ENCODE data around the gene WFDC13. TPM values are rescaled to one million over a fixed set of nuclear protein-coding genes. Genes with fewer than 3 reads are reported as not detected.

WFDC13 gene, protein sequence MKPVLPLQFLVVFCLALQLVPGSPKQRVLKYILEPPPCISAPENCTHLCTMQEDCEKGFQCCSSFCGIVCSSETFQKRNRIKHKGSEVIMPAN
- total RNA-seq, result not detected in 2 replicates

DNA sequence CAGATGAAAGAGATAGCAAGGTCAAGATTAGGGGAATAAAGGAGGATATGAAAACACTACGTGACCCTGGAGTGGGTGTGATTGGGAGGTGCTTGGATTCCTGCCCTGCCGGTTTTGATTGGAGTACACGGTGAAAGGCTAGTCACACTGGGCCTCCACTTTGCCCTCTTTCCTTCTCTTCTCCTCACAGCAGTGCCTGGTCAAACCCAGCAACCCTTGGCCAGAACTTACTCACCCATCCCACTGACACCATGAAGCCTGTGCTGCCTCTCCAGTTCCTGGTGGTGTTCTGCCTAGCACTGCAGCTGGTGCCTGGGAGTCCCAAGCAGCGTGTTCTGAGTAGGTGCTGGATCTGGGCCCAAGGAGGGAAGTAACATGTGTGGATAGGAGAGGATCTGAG lies at the start of gene WFDC13:
WFDC13 (plus strand) TSS at position 166 of the 400 bp plus-strand sequence; CDS start at position 252, 86 bp downstream.

DNA sequence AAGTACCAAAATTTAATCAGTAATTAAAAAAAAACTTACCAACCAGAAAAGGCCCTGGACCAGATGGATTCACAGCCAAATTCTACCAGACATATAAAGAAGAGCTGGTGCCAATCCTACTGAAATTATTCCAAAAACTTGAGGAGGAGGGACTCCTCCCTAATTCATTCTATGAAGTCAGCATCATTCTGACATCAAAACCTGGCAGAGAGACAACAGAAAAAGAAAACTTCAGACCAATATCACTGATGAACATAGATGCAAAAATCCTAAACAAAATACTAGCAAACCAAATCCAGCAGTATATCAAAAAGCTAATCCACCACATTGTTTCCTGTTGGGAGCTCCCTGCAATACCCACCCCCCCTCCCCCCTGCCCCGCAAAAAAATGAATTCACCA lies 31.7 kb upstream of the WFDC13 start, which contains the start of gene WFDC11:
WFDC11 (minus strand) TSS at position 101 of the 400 bp plus-strand sequence. CDS start 19,639 bp downstream, outside the sequence.

DNA sequence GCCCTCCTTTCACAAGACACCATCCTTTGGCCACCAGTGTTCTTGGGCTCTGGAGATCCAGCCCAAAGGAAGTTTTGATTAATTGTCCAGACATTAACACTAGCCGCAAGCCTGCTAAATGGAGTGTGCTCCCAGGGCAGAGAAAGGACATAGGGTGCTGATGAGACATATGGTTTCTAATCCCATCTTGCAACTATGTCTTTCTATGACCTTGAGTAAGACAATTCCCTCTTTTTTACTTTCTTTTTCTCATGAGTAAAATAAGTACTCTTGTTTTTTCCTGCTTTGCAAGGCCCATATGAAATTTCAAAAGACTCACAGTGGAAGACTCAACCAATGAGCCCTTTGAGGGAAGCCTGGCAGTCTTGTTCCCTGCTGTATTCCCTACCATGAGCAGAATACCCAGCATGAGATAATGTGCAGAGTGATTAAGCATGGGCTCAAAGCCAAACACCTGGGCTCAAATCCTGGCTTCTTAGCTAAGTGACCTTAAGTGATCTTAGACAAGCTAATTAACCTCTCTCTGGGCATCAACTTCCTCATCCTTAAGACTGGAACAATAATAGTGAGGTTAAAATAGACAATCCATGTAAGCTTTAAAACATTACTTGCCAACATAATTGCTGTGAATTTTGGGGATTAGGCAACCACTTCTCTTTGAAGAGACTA lies 3.3 kb downstream of the WFDC13 start, which contains the start of gene WFDC10B:
WFDC10B (minus strand) TSS at position 51 of the 669 bp plus-strand sequence. CDS start 19,027 bp downstream, outside the sequence.

DNA sequence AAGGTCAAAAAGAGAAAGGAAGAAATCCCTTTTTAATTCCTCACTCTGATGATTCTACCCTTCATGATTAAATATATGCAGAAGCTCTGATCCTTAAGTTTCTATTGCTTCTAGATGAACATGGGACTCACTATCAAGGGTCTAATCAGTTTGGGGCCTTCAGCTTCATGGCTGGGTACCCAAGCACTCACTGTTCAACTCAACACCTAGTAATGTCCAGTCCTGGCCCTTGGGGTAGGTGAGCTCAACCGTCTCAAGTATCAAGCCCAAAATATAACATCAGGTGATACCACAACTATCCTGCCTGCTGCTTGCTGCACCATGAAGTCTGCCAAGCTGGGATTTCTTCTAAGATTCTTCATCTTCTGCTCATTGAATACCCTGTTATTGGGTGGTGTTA lies 20.2 kb downstream of the WFDC13 start, which contains the start of gene SPINT4:
SPINT4 (plus strand) TSS at position 301 of the 400 bp plus-strand sequence; CDS start at position 322, 21 bp downstream.

Other genes starting within 250 kb of the WFDC13 start
- not detected in 2 replicates for gene WFDC2, start 232.3 kb upstream of the WFDC13 start, total RNA-seq
- gene SPINT3, start 186.4 kb upstream of the WFDC13 start, total RNA-seq, result not detected in 2 replicates
- not detected in 2 replicates for gene WFDC6, start 162.6 kb upstream of the WFDC13 start, total RNA-seq
- 0.39 TPM in 1 of 2 replicates, not detected in the other for gene EPPIN, start 154.6 kb upstream of the WFDC13 start, total RNA-seq
- 0.20 TPM in 1 of 2 replicates, not detected in the other for gene WFDC8, start 122.8 kb upstream of the WFDC13 start, total RNA-seq
- gene WFDC10A, start 72.3 kb upstream of the WFDC13 start, total RNA-seq, result not detected in 2 replicates
- gene WFDC9, start 70.8 kb upstream of the WFDC13 start, total RNA-seq, result not detected in 2 replicates
- gene WFDC11, start 31.8 kb upstream of the WFDC13 start, total RNA-seq, result not detected in 2 replicates
- 0.26 TPM in 1 of 2 replicates, not detected in the other for gene WFDC10B, start 3.0 kb downstream of the WFDC13 start, total RNA-seq
- not detected in 2 replicates for gene SPINT4, start 20.3 kb downstream of the WFDC13 start, total RNA-seq
- gene WFDC3, start 89.8 kb downstream of the WFDC13 start, total RNA-seq, result 0.17 and 0.39 TPM in 2 replicates
- gene DNTTIP1, start 89.9 kb downstream of the WFDC13 start, total RNA-seq, result 5.9 and 12.8 TPM in 2 replicates
- 2.1 and 7.9 TPM in 2 replicates for gene UBE2C, start 110.6 kb downstream of the WFDC13 start, total RNA-seq
- gene TNNC2, start 125.3 kb downstream of the WFDC13 start, total RNA-seq, result 0.39 TPM in 1 of 2 replicates, not detected in the other
- 57.8 and 64.4 TPM in 2 replicates for gene SNX21, start 131.8 kb downstream of the WFDC13 start, total RNA-seq
- 30.2 and 32.1 TPM in 2 replicates for gene ACOT8, start 155.4 kb downstream of the WFDC13 start, total RNA-seq
- gene ZSWIM3, start 155.6 kb downstream of the WFDC13 start, total RNA-seq, result 5.0 and 5.1 TPM in 2 replicates
- gene ZSWIM1, start 179.2 kb downstream of the WFDC13 start, total RNA-seq, result 5.8 and 6.0 TPM in 2 replicates
- 0.65 and 2.0 TPM in 2 replicates for gene SPATA25, start 185.6 kb downstream of the WFDC13 start, total RNA-seq
- 3.8 and 4.5 TPM in 2 replicates for gene NEURL2, start 189.2 kb downstream of the WFDC13 start, total RNA-seq
- gene CTSA, start 189.3 kb downstream of the WFDC13 start, total RNA-seq, result 174 and 186 TPM in 2 replicates
- 59.2 and 75.1 TPM in 2 replicates for gene PLTP, start 210.1 kb downstream of the WFDC13 start, total RNA-seq
- 13.9 and 15.1 TPM in 2 replicates for gene PCIF1, start 232.6 kb downstream of the WFDC13 start, total RNA-seq

Data from smooth muscle cell of the pulmonary artery (primary cell).